HEK293 (cell line): Measurements from ENCODE around the gene SS18L1.

Experiments
- AEBP2 ChIP-seq: fragments of 450-650 bp; formaldehyde crosslinking; IDR thresholded peaks from 2 replicates; pipeline ENCODE4 v1.5.1; 2016; ENCODE audit warnings: missing biosample characterization, missing genetic modification characterization, borderline replicate concordance
- EGR2 ChIP-seq: fragments of 450-650 bp; formaldehyde crosslinking; IDR thresholded peaks from 2 replicates; pipeline ENCODE4 v1.5.1; 2016; ENCODE audit warnings: low read depth, missing biosample characterization, missing genetic modification characterization
- ELK4 ChIP-seq: IDR thresholded peaks from 2 replicates; pipeline ENCODE4 v1.6.1; 2011; ENCODE audit warnings: mild to moderate bottlenecking, low read depth, low read length, borderline replicate concordance
- KLF16 ChIP-seq: fragments of 450-650 bp; formaldehyde crosslinking; IDR thresholded peaks from 2 replicates; pipeline ENCODE4 v1.5.1; 2017; ENCODE audit warnings: missing biosample characterization, missing genetic modification characterization
- KLF9 ChIP-seq: fragments of 450-650 bp; formaldehyde crosslinking; IDR thresholded peaks from 2 replicates; pipeline ENCODE4 v1.5.1; 2016; ENCODE audit warnings: missing biosample characterization, missing genetic modification characterization, low read depth
- OSR2 ChIP-seq: fragments of 450-650 bp; formaldehyde crosslinking; IDR thresholded peaks from 2 replicates; pipeline ENCODE4 v1.5.1; 2016; ENCODE audit warnings: missing biosample characterization, missing genetic modification characterization
- PRDM4 ChIP-seq: fragments of 450-650 bp; formaldehyde crosslinking; IDR thresholded peaks from 2 replicates; pipeline ENCODE4 v1.5.1; 2017; ENCODE audit warnings: missing biosample characterization, missing genetic modification characterization
- TCF7L2 ChIP-seq: IDR thresholded peaks from 2 replicates; pipeline ENCODE4 v1.6.1; 2011; ENCODE audit warnings: low read depth, mild to moderate bottlenecking, inconsistent platforms, low read length, moderate library complexity, borderline replicate concordance
- ZBTB10 ChIP-seq: fragments of 450-650 bp; formaldehyde crosslinking; IDR thresholded peaks from 2 replicates; pipeline ENCODE4 v1.5.1; 2016; ENCODE audit warnings: missing biosample characterization, missing genetic modification characterization
- ZBTB44 ChIP-seq: fragments of 450-650 bp; IDR thresholded peaks from 2 replicates; pipeline ENCODE4 v1.5.1; 2018; ENCODE audit warnings: missing biosample characterization, mild to moderate bottlenecking, missing genetic modification characterization
- ZBTB48 ChIP-seq: fragments of 450-650 bp; formaldehyde crosslinking; IDR thresholded peaks from 2 replicates; pipeline ENCODE4 v1.5.1; 2016; ENCODE audit warnings: missing biosample characterization, missing genetic modification characterization
- ZNF112 ChIP-seq: fragments of 450-650 bp; formaldehyde crosslinking; IDR thresholded peaks from 2 replicates; pipeline ENCODE4 v1.5.0; 2017; ENCODE audit warnings: missing biosample characterization, missing genetic modification characterization
- ZNF174 ChIP-seq: fragments of 450-650 bp; formaldehyde crosslinking; IDR thresholded peaks from 2 replicates; pipeline ENCODE4 v1.5.0; 2017; ENCODE audit warnings: missing biosample characterization, mild to moderate bottlenecking, missing genetic modification characterization
- ZNF18 ChIP-seq: fragments of 450-650 bp; formaldehyde crosslinking; IDR thresholded peaks from 2 replicates; pipeline ENCODE4 v1.5.1; 2016; ENCODE audit warnings: missing biosample characterization, missing genetic modification characterization
- ZNF239 ChIP-seq: fragments of 450-650 bp; formaldehyde crosslinking; IDR thresholded peaks from 2 replicates; pipeline ENCODE4 v1.5.1; 2016; ENCODE audit warnings: missing biosample characterization, missing genetic modification characterization
- ZNF510 ChIP-seq: fragments of 450-650 bp; formaldehyde crosslinking; IDR thresholded peaks from 2 replicates; pipeline ENCODE4 v1.5.1; 2018; ENCODE audit warnings: mild to moderate bottlenecking, missing genetic modification characterization, missing biosample characterization; ENCODE audit not compliant: insufficient replicate concordance
- ZNF518A ChIP-seq: fragments of 450-650 bp; formaldehyde crosslinking; conservative IDR thresholded peaks from 2 replicates; pipeline ENCODE4 v1.5.1; 2016; ENCODE audit warnings: low read depth, missing biosample characterization, missing genetic modification characterization
- ZNF530 ChIP-seq: fragments of 450-650 bp; formaldehyde crosslinking; IDR thresholded peaks from 2 replicates; pipeline ENCODE4 v1.5.1; 2016; ENCODE audit warnings: low read depth, missing biosample characterization, missing genetic modification characterization
- ZNF704 ChIP-seq: fragments of 450-650 bp; formaldehyde crosslinking; IDR thresholded peaks from 2 replicates; pipeline ENCODE4 v1.5.1; 2016; ENCODE audit warnings: missing biosample characterization, missing genetic modification characterization

SS18L1 gene

GRCh38 chr20:62165762-62166399 is 22.3 kb downstream of the SS18L1 start (continued):
- no peak for TF ChIP-seq ZNF518A
- TF ChIP-seq EGR2: no peak
- TF ChIP-seq OSR2 (tag by site-specific recombination): peak; percentile 51
- TF ChIP-seq ELK4: no peak
- TF ChIP-seq ZNF510 (tag by site-specific recombination): no peak
- no peak for TF ChIP-seq ZBTB10 (tag by site-specific recombination)
- no peak for TF ChIP-seq ZBTB48 (tag by site-specific recombination)
- 0 out of 2 replicates have a peak, but pooled peaks have one; percentile 39 for TF ChIP-seq ZBTB44 (tag by site-specific recombination)
- TF ChIP-seq KLF16 (tag by site-specific recombination): no peak
- TF ChIP-seq TCF7L2: no peak
- TF ChIP-seq ZNF174 (tag by site-specific recombination): no peak
- no peak for TF ChIP-seq ZNF239 (tag by site-specific recombination)
- TF ChIP-seq ZNF112 (tag by site-specific recombination): no peak
- TF ChIP-seq ZNF704: no peak
- TF ChIP-seq ZNF530 (tag by site-specific recombination): no peak
- TF ChIP-seq AEBP2: no peak
- TF ChIP-seq KLF9 (tag by site-specific recombination): no peak
- no peak for TF ChIP-seq ZNF18
- TF ChIP-seq PRDM4: no peak
- TF ChIP-seq, all 188 proteins: peak for 13
